ENCODE results near the gene DNAAF2. TPM values are rescaled to one million over a fixed set of nuclear protein-coding genes. Genes with fewer than 3 reads are reported as not detected.

Gene DNAAF2
- total RNA-seq, 6 donors from 2014 or later = 6.1 to 17.6 (median 9.6) TPM

- H3K4me3 ChIP-seq = no peak overlapping the region
- H3K27me3 ChIP-seq = no peaks in the 10 kb centered on the region
- no peaks in the 10 kb centered on the region for H3K9me3 ChIP-seq
- no peak for ATAC-seq (ENCODE audit: low FRiP score in 2 of 2)
- peaks cover 0 to 30% (median 10%) of the 10 kb centered on the region in 4 donors for H3K4me1 ChIP-seq
- peak overlapping the region in 1 of 4 donors; percentile 21 for H3K27ac ChIP-seq
- no peak for DNase-seq
- TF ChIP-seq POLR2A (IDR thresholded peaks at IDR 0.05) (no peak), CTCF (IDR thresholded peaks at IDR 0.05) (no peak), POLR2AphosphoS5 (IDR thresholded peaks at IDR 0.05) (no peak), EP300 (IDR thresholded peaks at IDR 0.05) (no peak)
- H3K36me3 ChIP-seq = peaks cover 0 to 6% (median 0%) of the 10 kb centered on the region in 4 donors
These were observed 7.1 kb upstream of the DNAAF2 start for GRCh38 chr14:49642163-49642562.

GRCh38 chr14:49641697-49642129 lies 6.7 kb upstream of the DNAAF2 start:
- TF ChIP-seq POLR2AphosphoS5 (IDR thresholded peaks at IDR 0.05) (no peak), EP300 (IDR thresholded peaks at IDR 0.05) (no peak), POLR2A (IDR thresholded peaks at IDR 0.05) (no peak), CTCF (IDR thresholded peaks at IDR 0.05) (no peak)
- Histone ChIP-seq H3K9me3 (no peaks in the 10 kb centered on the region), H3K36me3 (peaks cover 0 to 6% (median 0%) of the 10 kb centered on the region in 4 donors), H3K4me3 (no peak overlapping the region), H3K27ac (peak overlapping the region in 1 of 4 donors; percentile 21), H3K27me3 (no peaks in the 10 kb centered on the region), H3K4me1 (peaks cover 0 to 30% (median 12%) of the 10 kb centered on the region in 4 donors)
- 57 to 65% methylated on average over 8 of the region's 8 CpGs for WGBS, 2 donors
- ATAC-seq (ENCODE audit: low FRiP score in 2 of 2) = peak in 1 of 2 donors; percentile 26
- peak in 1 of 2 donors; percentile 35 for DNase-seq

- Histone ChIP-seq H3K4me3 (no peak overlapping the region), H3K36me3 (peaks cover 0 to 6% (median 0%) of the 10 kb centered on the region in 4 donors), H3K27ac (no peak overlapping the region), H3K4me1 (peaks cover 4 to 35% (median 18%) of the 10 kb centered on the region in 4 donors), H3K9me3 (no peaks in the 10 kb centered on the region), H3K27me3 (no peaks in the 10 kb centered on the region)
- no peak for TF ChIP-seq POLR2A (IDR thresholded peaks at IDR 0.05)
- no peak for TF ChIP-seq POLR2AphosphoS5 (IDR thresholded peaks at IDR 0.05)
- TF ChIP-seq EP300 (IDR thresholded peaks at IDR 0.05) = no peak
- no peak for TF ChIP-seq CTCF (IDR thresholded peaks at IDR 0.05)
- DNase-seq (no peak), ATAC-seq (ENCODE audit: low FRiP score in 2 of 2) (no peak)
- WGBS, 2 donors = 87 to 92% methylated on average over 7 of the region's 7 CpGs
These were observed 5.7 kb upstream of the DNAAF2 start for GRCh38 chr14:49640540-49641417.

- no peaks in the 10 kb centered on the region for H3K9me3 ChIP-seq
- H3K27ac ChIP-seq = no peak overlapping the region
- H3K36me3 ChIP-seq = peaks cover 0 to 6% (median 0%) of the 10 kb centered on the region in 4 donors
- H3K27me3 ChIP-seq = no peaks in the 10 kb centered on the region
- no peak for ATAC-seq (ENCODE audit: low FRiP score in 2 of 2)
- H3K4me3 ChIP-seq = no peak overlapping the region
- 94 to 96% methylated on average over 3 of the region's 3 CpGs for WGBS, 2 donors
- peaks cover 7 to 48% (median 20%) of the 10 kb centered on the region in 4 donors for H3K4me1 ChIP-seq
- no peak for DNase-seq
- no peak for TF ChIP-seq POLR2AphosphoS5 (IDR thresholded peaks at IDR 0.05)
- TF ChIP-seq CTCF (IDR thresholded peaks at IDR 0.05) = no peak
- TF ChIP-seq POLR2A (IDR thresholded peaks at IDR 0.05) = no peak
- no peak for TF ChIP-seq EP300 (IDR thresholded peaks at IDR 0.05)
These were observed 2.6 kb upstream of the DNAAF2 start for GRCh38 chr14:49637534-49638078.

Measured in upper lobe of left lung (tissue), 6 donors.